HG03280 (cell line): Measurements from ENCODE around the gene CHSY1.
A peak's percentile ranks its signal among the peaks of the same experiment; 100 is the strongest.

Experiments
- ATAC-seq: cut with Tn5 transposase; IDR thresholded peaks from one replicate; pipeline ENCODE4 v1.9.1; 2021; ENCODE audit warnings: mild to moderate bottlenecking, moderate library complexity; ENCODE audit not compliant: unreplicated experiment

CHSY1 gene

DNA sequence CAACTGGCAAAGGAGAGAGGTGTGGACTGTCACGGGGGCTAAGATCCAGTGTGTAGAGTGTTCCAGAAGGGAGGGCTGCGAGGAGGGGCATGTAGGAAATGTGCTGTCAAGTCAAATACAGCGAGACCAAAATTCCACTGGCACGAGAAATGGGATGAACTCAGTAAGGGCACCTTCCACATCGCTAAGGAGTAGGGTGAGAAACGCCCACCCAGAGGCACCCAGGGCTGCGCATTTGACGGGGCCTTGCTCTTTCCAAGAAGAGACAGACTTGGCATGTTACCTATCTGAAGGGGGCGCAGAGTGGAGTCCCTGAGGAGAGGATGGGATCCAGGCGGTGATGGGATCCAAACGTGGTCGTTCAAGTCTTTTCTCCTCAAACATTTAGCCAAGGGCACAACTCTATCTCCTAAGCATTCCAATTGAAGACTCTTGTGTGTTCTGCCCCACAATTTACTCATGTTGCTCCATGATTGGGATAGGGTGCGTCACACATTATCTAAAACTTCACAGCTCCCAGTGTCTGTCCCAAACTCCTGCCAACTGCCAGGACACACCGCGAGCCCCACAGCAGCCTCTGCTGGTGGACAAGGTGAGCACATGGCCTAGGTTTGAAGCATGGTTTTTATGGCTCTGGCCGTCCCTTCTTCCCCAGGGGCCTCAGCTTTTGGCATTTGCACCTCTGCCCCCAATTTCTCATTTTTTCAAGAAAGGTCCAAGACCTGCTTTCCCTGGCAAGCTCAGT, 17.8 kb upstream of the CHSY1 start:
- ATAC-seq = no peak

DNA sequence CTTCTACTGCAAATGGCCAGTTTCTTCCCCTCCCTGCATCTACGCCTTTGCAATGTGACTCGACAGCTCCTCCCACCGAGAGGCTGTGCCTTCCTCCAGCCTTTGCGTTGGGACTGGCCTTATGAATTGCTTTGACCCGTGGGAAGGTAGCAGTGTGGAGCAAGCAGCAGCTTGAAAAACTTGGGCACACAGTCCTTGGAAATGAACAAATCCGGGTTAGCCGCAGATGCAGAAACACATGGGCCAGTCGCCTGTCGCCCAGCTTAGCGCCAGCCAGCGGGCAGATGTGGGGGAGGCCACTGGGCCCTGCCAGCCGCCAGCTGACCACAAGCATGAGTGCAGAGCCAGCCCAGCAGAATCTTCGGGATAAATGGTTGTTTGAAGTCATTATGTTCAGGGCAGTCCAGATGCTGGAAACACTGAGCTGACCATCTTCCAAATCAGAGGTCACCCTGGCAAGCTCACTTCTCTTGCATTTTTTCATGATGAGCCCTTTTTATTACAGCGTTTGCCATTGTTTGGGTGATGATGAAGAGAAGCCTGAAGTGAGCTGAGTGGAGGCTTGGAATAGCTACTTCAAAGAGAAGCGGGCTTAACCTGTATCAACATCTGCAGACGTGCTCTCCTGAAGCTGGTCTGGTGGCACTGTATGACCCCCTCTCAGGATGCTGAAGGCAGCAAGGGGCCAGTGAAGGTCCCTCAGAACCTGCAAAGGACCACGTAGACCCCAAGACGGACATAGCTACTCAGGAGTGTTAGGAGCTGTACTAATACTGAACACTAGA, 15.7 kb upstream of the CHSY1 start:
- ATAC-seq = no peak

DNA sequence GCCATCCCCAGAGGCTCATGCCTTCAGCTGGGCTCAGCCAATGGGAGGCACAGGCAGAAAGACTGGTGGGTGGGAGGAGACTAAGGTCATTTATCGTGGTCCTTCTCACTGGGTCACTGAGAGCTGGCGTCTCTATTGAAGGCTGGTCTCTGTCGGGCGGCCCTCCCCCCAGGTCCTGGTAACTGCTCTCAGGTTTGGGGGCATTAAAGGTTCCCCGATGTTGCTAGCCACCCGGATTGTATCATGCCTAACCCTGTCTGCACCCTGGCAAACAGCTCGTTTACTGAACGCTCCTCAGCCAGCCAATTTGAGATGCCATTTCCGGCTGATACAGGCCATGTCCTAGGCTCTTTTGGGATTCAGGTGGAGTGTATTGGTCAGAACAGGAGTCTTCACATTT, 14.9 kb upstream of the CHSY1 start:
- ATAC-seq = no peak

DNA sequence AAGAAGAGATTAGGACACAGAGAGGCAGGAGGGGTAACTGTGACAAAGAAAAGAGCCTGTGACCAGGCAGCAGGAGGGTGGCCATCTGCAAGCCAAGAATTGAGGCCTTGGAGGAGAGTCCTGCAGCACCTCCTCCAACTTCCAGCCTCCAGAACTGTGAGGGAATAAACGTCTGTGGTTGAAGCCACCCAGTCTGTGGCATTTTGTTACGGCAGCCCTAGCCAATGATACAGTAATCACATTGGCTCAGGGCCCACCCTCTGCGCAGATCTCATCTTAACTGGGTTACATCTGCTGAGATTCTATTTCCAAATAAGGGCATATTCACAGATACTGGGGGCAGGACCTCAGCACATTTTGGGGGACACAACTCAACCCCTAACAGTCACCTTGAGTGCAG, 14.2 kb upstream of the CHSY1 start:
- ATAC-seq = no peak

DNA sequence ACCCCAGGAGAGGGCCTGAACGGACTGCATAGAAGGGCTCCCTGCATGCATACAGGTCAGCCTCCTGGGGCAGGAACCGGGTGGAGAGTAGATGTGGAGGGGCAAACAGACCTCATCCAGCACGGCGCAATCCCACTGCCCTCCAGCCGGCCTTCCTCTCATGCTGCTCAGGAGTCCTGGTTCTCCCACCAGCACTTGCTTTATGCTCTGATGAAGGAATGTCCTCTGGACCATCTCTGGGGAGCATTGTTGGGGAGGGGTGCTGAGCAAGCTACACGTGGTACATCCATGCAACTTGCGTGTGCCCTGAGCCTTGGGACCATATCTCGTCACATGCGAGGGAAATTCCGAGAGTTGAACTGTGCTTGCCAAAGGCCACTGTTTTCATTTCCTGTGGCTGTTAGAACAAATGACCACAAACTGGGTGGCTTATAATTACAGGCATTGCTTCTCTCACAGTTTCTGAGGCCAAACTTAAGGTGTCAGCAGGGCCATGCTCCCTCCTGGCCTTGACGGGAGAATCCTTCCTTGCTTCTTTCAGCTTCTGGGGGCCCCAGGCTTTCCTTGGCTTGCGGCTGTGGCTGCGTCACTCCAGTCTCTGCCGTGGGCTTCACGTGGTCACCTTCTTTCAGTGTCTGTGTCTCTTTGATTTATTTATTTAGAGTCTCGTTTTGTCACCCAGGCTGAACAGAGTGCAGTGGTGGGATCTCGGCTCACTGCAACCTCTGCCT, 13.2 kb upstream of the CHSY1 start:
- ATAC-seq = no peak

DNA sequence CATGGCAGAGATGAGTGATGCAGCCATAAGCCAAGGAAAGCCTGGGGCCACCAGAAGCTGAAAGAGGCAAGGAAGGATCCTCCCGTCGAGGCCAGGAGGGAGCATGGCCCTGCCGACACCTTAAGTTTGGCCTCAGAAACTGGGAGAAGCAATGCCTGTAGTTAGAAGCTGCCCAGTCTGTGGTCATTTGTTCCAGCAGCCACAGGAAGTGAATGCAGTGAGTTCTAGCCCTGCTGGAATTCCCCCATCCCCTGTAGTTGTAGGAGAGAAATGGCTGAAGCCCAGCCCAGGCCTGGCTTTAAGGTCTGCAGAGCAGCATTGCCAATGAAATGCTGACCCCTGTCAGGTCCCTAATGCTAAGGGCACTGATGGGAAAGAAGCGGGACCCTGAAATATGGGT, 12.2 kb upstream of the CHSY1 start:
- ATAC-seq = no peak

DNA sequence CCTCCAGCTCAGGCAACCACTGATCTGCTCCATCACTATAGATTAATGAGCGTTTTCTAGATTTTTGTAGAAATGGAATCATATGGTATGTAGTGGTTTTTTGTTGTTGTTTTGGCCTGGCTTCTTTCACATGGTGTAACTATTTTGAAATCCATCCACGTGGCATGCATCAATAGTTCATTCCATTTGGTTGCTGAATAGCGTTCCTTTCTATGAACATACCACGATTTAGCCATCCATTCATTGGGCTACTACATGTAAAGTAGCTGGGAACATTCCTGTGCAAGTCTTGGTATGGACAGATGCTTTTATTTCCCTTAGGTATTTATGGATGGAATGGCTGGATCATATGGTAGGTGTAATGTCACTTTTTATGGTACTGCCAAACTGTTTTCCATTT, 10.7 kb upstream of the CHSY1 start:
- no peak for ATAC-seq

DNA sequence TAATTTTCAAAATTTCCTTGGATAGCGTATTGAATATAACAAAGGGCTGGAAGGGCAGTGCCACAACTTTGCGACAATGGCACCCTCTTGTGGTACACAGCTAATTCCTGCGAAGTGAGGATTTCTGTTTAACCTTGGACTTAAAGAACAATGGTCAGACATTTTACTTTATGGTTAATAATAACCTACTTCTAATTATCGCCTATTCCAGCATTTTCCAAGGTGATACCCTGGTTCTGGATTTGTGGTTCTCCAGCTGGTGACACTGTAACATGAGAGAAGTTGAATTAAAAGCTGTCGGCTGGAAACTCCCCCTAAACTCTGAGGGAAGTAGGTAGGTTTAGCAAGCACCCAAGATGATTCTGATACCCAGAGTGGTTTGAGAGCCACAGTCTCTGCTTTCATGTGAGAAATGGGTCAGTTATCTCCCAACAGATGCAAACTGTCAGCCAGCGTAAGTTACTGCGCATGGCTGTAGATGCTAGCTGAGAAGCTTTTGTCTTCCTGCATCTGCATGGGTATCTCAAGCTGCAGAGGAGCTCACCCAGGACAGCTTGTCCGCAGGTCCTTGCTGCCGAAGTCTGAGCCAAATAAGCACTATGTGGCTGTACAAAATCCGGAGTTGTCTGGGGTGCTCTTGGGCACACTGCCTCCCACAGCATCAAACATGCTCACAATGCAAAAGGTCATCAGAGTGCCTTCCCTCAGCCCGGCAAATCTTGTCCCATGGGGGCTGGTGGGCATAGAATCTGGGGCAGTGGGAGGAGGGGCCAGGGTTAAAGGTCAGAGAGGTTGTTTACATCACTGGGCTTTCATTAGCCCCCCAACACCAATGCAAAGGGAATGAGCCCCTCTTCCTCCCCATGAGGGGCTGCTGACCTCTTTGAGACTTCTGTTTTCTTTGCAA, 6.6 kb upstream of the CHSY1 start:
- peak; percentile 73 for ATAC-seq

DNA sequence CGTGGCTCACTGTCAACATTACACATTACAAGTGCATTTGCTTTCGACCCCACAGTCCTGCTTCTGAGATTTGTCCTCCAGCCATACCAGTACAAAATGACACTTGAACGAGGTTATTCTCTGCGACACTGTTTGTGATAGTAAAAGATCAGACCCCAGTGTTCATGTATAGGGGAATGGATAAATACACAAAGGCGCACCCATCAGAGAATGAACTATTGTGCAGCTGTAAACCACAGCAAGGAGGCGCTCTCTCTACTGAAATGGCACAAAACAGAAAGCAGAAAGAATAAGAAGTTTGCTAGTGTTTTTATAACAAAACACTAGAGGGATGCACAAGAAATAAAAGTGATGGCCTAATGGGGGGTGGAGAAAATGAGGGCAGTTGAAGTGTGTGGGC, 4.9 kb upstream of the CHSY1 start:
- no peak for ATAC-seq

DNA sequence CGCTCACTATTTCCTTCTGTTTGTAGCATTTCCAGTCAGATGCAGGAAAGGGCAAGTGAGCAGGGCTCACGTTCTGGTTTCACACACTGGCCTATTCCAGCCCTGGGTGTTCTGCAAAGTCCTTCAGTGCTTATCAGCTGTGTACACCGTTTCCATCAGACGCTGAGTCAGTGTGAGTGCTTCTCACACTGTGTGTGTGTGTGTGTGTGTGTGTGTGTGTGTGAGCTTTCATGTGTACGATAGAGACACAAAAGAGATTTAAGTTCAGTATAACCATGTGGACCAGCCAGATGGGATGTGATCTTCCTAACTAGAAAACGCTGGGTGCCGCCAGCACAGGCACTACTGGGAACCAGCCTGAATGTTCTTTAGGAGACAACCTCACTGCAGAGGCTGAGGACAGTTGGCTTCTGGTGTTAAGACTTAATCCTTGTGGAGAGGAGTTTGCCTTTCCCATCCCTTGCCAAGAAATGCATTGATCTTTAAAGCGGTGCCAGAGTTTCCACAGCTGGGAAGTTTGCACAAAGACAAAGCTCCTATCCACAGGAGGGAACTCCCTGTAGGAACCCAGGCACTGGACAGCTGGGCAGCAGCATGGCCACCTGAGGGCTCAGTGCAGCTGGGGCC, 3.9 kb upstream of the CHSY1 start:
- ATAC-seq = no peak

DNA sequence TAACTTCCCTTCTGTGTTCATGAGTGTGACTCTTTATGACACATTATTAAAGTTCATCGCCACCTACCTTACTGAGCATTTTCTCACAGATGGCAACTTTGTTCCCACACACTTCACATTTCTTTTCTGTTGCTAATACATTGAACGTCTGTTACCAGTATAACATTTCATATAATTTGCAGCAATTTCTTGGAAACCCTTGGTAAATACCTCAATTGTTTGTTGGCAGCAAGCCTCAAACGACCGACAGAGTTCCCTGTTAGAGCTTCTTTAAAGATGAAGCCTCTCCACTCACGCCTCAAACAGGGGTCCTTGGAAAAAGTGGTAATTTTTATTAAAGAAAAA, 3.2 kb upstream of the CHSY1 start:
- no peak for ATAC-seq

DNA sequence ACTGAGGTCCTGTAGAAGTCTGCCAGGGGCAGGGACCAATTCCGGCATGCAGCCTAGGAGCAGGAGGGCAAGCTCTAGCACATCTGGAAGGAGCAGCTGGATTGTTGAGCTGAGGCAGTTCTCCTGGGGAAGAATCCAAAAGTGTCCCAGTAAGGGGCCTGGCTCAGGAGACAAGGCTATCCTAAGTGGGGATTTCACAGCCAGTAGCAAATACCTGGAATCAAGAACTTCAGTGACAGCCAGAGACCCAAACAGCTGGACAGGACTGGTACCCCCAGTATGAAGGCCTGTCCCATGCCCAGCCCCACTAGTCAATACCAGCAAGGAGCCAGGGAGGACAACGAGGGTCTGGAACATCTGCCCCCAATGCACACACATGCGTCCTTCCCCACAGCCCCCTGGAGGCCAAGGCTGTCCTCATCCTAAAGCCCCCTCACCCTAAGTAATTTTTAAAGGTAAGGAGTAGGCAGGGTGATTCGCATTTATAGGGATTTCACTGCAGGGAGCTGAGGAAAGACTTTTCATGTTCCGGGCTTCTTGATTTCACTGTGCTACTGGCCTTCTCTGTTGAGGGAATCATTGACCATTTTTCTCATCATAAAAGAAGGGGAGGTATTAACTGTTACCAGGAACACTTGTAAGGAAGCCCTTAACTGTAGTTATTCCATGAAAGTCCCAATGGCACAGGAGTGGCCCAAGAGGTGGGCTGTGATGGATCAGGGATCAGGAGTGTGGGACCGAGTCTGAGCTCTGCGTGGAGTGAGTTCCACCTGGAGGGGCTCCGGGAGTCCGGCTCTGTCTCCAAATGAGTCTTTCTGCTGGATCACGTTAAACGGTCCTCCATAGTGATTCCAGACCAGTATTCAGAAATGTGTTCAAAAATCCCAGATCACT, 2.6 kb upstream of the CHSY1 start:
- ATAC-seq = no peak

DNA sequence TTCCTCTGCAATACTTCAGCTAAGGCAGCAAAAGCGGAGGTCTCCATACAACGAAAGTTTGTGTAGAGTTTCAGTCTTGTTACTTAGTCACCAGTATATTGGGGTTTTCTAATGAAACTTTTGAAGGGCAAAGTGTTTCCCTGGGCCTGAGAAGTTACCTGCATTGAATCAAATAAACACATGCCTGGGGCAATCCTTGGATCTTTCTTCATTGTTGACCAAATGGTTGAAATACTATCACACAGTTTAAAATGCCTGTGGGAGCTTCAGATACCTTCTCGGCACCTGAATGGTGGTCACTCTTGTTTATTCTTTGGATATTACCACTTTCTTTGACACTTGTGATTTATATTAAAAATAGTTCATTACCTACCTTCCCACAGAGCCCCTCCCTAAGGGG, 988 bp upstream of the CHSY1 start:
- no peak for ATAC-seq

DNA sequence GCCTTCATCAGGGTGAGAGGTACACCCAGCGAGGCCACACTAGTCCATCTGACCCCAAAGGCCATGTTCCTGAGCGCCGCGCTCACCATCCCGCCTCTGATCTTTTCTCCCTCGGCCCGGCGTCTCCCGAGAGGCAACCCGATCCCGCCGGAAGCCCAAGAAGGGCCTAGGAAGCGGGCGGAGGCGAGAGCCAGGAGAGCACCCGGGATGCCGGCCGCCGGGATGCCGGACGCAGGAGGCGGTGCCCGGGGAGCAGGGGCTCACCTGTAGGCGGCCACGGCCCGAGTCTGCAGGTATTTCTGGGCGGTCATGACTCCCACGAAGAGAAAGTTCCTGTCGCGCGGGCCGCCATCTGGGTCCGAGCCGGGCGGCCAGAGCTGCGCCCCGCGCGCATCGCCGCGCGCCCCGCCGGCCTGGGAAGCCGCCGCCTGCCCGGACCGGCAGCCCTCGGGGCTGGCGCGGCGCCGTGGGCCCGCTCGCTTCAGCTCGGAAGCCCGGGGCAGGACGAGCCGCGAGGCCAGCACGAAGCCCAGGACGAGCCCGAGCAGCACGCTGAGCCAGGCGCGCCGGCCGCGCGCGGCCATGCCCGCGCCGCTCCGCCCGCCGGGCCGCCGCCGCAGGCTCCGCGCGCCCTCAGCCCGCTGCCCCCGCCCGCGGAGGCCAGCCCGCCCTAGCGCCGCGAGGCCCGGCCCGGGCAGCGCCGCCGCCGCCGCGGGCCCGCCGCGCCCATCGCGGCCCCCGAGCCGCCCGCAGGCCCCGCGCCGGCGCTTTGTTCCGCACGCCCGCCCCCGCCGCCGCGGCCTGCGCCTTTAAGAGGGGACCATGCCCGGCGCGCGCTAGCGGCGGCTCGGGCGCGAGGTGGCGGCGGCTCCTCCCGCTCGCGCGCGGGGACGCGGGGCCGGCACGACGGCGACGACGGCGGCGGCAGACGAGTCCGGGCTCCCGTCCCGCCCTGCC, 697 bp downstream of the CHSY1 start:
- ATAC-seq = peak; percentile 38

DNA sequence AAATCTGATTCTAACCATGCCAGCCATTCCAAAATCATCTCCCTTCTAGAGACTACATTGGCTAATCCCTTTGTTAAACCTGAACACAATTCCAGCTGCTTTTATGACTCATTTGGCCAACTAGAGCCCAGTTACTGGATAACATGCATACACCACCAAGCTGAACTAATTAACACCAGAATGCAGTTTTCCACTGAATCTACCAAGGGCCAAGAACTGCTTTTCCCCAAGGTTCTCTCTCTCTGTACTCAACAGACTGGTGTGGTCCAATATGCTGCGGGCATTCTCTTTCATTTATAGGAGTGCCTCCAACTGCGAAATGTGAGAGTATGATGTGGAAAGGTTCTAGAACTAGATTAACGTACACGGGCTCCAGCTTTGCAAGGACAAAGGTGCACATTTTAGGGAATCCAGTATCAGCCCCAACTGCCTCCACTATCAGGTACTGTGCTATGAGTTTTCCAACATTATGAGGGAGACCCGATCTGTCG, 1.5 kb downstream of the CHSY1 start:
- no peak for ATAC-seq

DNA sequence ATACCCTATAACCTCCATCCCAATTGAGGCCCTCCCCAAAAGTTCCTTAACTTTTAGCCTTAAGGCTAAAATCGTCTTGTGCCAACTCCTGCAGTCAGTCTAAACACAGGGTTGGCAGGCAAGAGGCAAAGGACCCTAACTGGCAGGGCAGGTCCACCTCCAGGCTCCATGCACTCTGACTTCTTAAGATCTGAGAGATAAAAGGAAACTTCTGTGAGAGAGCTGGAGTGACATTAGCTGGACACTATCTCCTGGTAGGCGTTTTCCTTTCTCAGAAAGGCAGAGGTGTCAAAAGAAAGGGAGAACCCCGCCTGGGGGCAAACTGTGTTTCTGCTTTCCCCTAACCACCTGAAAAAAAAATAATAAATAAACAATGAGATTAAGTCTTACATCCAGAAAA, 3.6 kb downstream of the CHSY1 start:
- ATAC-seq = no peak

DNA sequence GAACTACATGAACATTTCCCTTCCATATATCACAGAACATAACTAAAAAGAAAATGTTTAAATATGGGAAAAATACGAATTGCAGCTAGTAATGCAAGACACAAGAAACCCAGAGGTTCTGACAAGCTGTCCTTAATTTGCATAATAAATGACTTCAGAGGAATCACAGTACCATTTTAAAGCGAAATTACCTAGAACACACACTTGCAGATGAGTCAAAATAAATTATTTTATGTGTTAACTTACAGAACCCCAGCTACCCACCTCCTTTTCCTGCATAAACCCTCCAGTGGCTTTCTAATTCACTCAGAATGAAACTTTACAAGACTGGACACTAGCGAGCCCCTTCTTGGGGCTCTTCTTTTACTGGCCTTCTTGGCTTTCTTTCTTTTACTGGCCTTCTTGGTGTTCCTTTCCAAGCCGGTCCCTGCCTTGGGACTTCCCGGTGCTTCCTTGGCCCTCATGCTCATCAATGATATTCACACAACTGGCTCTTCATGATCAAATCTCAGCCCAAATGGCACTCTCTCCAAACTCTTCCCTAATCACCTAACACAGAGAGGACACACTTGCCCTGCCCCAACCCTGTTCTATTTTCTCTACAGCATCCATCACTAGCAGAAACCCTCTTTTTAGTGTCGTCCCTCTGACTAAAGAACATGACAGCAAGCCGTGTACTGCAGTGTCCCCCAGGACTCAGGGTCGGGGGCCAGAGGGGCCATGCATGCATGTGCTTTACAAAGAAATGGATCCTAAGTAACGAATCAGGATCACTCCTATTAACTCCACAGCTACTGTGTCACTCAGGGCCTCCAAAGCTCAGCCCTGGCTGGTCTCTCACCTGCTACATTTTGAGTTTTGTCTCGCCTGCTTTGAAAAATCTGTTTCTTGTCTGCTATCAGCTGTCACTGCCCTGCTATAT, 4.8 kb downstream of the CHSY1 start:
- ATAC-seq = no peak
